WTC11 (cell line): ENCODE measurements around the gene POLR1G.

Experiments
- ESRRA ChIP-seq: sonication (generic); formaldehyde crosslinking; IDR thresholded peaks from 2 replicates; pipeline ENCODE4 v1.8.1; 2022; ENCODE audit warnings: mild to moderate bottlenecking, missing genetic modification reagents, borderline replicate concordance
- FOXK1 ChIP-seq: sonication (generic); formaldehyde crosslinking; IDR thresholded peaks from 2 replicates; pipeline ENCODE4 v1.8.0; 2022; ENCODE audit warnings: mild to moderate bottlenecking, moderate library complexity, missing genetic modification reagents
- TF ChIP-seq, protein P1 (sequence below): fragments of 200-600 bp; IDR thresholded peaks from 2 replicates; pipeline ENCODE4 v1.8.0; 2022; ENCODE audit warnings: antibody characterized with exemption
- TF ChIP-seq, protein P2 (sequence below): sonication (generic); formaldehyde crosslinking; IDR thresholded peaks from 2 replicates; pipeline ENCODE4 v1.8.0; 2022; ENCODE audit warnings: mild to moderate bottlenecking, missing genetic modification reagents
- TF ChIP-seq, protein P3 (sequence below): sonication (generic); formaldehyde crosslinking; conservative IDR thresholded peaks from 2 replicates; pipeline ENCODE4 v1.8.1; 2022; ENCODE audit warnings: mild to moderate bottlenecking, missing genetic modification reagents
- TF ChIP-seq, protein P4 (sequence below): sonication (generic); formaldehyde crosslinking; IDR thresholded peaks from 2 replicates; pipeline ENCODE4 v1.8.1; 2023; ENCODE audit warnings: mild to moderate bottlenecking, missing genetic modification reagents

DNA sequence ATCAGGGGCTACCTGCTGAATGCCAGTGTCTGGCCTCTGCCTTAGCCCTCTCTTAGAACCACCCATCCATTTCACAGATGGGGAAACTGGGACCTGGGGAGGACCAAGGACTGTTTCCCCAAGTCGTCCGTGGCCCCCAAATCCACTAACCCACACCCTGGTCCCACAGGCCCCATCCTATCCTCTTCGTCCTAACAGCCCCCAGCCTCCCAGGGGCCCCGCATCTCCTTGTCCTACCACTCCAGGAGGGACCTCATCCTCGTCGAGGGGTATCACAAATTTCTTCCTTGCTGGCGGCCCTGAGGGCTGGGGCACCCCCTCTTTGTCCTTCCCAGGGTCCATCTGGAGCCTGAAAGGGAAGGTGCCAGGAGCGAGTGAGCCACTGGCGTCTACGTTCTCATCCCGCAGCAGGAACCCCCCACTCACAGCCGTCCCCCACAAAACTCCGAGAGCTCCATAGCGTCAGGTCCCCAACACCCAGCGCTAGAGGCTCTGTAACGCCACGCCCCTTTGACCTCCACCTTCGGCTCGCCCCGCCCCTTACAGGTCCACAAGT lies 16.7 kb downstream of the POLR1G start:
- TF ChIP-seq, protein P1, sequence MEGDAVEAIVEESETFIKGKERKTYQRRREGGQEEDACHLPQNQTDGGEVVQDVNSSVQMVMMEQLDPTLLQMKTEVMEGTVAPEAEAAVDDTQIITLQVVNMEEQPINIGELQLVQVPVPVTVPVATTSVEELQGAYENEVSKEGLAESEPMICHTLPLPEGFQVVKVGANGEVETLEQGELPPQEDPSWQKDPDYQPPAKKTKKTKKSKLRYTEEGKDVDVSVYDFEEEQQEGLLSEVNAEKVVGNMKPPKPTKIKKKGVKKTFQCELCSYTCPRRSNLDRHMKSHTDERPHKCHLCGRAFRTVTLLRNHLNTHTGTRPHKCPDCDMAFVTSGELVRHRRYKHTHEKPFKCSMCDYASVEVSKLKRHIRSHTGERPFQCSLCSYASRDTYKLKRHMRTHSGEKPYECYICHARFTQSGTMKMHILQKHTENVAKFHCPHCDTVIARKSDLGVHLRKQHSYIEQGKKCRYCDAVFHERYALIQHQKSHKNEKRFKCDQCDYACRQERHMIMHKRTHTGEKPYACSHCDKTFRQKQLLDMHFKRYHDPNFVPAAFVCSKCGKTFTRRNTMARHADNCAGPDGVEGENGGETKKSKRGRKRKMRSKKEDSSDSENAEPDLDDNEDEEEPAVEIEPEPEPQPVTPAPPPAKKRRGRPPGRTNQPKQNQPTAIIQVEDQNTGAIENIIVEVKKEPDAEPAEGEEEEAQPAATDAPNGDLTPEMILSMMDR: no peak
- TF ChIP-seq FOXK1 (no peak), ESRRA (no peak)
- TF ChIP-seq, protein P2, sequence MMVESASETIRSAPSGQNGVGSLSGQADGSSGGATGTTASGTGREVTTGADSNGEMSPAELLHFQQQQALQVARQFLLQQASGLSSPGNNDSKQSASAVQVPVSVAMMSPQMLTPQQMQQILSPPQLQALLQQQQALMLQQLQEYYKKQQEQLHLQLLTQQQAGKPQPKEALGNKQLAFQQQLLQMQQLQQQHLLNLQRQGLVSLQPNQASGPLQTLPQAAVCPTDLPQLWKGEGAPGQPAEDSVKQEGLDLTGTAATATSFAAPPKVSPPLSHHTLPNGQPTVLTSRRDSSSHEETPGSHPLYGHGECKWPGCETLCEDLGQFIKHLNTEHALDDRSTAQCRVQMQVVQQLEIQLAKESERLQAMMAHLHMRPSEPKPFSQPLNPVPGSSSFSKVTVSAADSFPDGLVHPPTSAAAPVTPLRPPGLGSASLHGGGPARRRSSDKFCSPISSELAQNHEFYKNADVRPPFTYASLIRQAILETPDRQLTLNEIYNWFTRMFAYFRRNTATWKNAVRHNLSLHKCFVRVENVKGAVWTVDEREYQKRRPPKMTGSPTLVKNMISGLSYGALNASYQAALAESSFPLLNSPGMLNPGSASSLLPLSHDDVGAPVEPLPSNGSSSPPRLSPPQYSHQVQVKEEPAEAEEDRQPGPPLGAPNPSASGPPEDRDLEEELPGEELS: no peak
- TF ChIP-seq, protein P3, sequence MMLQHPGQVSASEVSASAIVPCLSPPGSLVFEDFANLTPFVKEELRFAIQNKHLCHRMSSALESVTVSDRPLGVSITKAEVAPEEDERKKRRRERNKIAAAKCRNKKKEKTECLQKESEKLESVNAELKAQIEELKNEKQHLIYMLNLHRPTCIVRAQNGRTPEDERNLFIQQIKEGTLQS (CRISPR knock-in tag): no peak
- TF ChIP-seq, protein P4, sequence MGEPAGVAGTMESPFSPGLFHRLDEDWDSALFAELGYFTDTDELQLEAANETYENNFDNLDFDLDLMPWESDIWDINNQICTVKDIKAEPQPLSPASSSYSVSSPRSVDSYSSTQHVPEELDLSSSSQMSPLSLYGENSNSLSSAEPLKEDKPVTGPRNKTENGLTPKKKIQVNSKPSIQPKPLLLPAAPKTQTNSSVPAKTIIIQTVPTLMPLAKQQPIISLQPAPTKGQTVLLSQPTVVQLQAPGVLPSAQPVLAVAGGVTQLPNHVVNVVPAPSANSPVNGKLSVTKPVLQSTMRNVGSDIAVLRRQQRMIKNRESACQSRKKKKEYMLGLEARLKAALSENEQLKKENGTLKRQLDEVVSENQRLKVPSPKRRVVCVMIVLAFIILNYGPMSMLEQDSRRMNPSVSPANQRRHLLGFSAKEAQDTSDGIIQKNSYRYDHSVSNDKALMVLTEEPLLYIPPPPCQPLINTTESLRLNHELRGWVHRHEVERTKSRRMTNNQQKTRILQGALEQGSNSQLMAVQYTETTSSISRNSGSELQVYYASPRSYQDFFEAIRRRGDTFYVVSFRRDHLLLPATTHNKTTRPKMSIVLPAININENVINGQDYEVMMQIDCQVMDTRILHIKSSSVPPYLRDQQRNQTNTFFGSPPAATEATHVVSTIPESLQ (CRISPR knock-in tag): no peak
